Stimulated activated CD8-positive, alpha-beta memory T cell treated with anti-CD3 and anti-CD28 coated beads, Interleukin-7, amount 100 ng/mL, for 24 hours (primary cell): ENCODE measurements around the gene CELF2.

Experiments
- DNase-seq: peaks from one replicate; pipeline ENCODE4 v3.0.0-alpha.2; 2020; ENCODE audit warnings: low read depth

Gene CELF2

DNA sequence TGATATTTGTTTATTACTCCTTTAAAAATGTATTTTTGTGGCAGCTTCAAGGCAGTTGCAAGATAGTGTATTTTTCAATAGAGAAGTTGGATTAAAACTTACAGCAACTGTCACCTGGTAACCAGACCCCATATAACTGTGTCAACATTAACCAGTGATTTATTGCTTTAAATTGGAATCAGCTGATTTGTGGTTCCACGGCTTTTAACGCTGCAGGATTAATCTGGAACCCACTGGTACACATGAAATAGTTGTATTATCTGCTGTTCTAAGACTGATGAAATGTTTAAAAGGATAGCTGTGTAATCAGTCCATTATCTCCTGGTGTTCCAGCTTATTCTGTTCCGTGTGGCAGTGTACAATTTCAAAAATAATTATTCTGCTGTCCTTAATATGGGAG is 180.2 kb downstream of the CELF2 start:
- DNase-seq: no peak

DNA sequence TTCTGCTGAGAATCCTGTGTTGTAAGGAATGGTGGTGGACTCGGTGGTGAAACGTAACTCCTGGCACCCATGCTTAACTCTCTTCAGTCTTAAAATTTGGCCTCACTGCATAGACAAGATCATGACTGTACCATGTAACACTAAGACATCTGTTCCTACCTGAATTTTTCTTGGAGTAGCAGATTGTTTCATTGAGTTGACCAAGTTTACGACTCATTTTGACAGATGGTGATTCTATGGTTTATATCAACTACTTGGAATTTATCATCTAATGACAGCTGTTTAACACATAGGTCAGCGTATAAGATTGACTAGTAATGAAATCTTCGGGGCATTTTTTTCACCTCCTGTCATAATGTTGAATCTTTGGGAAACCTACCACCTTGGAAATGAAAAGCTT is 184.2 kb downstream of the CELF2 start:
- DNase-seq: no peak

DNA sequence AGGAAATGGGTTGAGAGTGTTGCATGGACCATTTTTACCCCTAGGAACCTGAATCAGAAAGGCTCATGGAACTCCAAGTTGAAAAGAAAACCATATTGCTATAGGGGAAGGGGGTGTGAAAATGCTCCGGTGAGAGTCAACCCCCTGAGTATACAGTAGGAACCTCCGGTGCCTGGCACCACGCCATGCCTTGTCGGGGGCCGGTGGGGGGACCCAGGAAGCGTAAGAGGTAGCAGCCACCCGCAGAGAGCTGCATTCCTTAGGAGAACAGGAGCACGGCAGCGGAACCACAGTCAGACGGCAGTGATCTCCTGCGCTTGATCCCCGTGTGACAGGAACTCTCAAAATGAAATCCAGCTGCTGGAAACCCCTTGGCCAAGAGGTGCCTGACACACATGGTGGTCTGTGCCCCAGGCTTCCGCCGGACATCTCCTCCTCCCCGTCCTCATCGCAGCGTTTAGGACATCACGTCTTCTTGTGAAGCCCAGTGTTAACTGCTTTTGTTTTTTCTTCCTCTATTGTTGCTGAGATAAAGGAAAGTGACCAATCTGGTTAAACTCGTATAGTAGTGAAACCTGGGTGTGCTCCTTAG is 186.8 kb downstream of the CELF2 start:
- DNase-seq: no peak

DNA sequence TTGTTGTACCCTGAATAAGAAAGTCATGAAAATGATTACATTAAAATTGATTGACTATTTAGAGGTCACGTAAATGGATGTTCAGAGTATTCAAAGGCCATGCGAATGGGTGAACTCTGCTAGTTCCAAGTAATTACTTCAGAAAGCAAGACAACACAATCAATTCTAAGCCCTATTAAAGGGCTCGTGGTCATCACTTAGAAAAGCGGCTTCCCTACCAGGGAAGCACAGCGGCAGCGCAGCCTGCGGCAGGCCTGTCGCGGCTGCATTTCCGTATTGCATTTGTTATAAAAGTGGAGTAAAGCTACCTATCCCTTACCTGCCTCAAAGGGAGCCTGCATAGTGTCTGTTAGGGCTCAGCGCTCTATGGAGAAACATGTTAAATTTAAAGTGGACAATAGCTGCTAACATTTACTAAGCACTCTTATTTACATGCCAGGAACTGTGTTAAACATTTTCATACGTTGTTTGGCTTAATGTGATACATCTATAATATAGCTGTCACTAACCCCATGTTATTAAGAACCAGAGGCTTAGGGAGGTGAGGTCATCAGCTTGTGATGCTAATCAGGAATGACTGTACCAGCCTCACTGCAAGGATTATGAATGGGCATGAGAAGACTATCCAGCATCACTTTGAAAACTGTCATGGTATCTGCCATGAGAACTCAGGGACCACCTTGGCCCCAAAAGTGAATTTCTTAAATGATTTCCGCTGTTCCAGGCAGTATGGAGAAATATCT is 187.5 kb downstream of the CELF2 start:
- DNase-seq: no peak

DNA sequence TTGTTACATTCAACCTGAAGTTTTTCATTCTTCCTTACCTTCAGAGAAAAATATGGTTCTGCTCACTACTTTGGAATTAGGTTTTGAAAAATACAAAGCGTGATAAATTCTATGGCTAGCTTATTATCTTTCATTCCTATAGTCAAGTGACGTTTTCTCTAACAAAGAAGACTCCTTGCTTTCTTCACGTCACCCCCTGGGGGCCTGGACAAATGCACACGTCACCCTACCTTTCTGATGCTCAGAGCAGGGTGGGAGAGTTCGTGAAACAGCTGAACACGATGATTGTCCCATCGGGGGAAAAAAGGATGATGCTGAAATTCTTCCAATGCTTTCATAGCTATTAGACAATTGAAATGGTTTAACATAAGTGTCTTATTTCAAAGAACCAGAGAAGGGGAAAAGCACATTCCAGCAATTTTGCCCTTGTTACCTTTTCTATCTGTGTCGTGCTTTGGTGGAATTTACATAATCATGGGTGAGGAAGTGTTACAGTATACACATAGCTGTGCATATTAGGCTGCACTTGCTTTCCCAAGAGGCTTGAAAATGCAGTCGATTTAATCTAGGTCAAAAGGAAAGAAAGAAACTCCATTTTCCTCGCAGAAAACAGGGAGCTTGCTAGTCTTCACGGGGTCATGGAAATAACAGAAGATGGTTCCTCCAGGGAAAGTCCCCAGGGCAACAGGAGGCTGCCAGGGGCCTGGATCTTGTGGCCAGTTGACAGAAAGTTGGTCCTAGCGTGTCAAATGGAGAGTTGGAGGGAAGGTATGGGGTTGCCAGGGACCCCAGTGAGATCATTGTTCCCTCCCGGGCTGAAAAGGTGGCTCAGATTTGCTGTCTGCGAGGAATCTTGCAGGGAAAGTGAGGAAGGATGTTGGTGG is 189.2 kb downstream of the CELF2 start:
- no peak for DNase-seq

DNA sequence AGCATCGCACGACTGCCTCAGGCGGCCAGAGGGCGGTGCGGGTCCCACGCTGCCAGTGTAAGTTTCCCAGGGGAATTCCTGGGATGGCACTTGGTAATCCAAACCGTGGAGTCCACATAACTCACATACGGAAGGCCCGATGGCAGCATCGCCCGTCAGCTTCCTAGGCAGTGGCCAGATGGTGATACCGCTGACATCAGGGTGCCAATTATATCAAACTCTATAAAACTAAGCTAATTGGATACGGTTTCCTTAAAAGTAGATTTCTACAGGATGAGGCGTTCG is 189.8 kb downstream of the CELF2 start:
- no peak for DNase-seq

DNA sequence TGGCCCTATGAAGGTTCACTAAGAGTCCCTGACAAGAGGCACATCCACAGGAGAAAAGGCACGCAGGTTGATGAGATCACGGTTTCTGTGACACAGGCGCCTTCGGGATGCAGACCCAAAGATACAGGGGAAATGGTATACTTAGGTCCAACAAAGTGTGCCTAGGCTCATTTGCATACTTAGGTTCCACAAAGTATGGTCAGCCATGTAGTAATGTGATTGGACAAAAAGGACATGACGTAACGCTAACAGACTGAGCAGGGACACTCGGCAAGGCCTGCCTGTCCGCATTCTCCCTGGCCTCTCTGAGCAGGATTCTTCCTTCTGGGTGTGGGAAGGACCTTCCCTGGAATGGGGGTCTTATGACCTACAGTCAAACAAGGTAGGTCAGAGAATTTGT is 190.6 kb downstream of the CELF2 start:
- no peak for DNase-seq

DNA sequence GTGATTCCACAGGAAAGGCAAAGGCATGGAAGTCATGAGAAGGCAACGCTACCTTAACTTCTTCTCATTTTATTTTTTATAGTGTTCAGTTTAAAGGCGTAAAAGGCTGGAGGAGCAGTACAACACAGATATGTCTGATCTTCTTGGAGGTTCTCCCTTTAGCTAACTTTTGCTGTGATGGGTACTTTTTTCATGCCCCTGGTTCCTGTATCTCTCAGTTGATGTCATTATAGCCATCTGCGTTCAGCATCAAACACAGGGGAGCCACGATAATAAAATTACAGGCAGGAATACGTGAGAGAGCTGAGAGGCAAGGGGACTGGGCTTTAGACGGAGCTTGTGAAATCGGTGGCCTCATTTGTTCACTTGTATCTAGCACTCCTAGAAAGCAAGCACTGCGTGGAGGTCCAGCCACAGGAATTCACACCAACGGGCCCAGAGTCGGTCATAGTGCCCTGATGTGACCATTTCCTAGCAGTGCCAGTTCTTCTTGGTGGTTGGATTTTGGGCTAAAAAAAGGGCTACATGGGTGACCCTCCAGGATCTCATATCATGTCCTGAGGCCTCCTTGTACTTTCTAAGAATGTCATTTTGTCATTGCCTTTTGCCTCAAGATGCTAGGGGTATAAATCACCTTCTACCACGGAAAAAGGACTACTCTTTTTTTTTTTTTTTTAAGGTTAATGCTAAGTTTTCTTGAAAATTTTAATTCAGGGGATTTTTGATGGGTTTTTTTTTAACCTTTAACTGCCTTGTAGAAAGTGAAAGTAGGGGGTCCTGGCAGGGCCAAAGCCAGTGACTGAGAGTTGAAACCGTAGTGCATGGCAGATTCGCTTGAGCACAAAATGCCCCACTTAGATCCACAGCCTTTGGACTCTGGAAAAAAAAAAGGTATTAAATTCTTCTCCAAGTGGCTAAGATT is 191.5 kb downstream of the CELF2 start:
- DNase-seq: no peak

DNA sequence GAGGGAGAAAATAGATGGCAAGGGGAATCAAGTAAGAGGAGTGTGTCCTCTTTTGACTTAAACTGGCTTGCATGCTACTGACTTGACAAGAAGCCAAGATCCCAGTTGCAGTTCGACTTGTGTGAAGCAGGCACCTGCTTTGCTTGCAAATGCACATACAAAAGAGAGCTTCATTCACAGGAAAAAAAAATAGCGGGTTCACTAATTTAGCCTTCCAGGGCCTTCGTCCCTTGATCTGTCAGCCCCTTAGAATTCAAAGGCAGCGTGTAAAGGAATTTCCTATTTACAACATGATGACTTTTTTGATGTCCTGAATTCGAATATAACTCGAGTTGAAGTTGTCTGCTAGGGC is 192.1 kb downstream of the CELF2 start:
- DNase-seq: no peak

DNA sequence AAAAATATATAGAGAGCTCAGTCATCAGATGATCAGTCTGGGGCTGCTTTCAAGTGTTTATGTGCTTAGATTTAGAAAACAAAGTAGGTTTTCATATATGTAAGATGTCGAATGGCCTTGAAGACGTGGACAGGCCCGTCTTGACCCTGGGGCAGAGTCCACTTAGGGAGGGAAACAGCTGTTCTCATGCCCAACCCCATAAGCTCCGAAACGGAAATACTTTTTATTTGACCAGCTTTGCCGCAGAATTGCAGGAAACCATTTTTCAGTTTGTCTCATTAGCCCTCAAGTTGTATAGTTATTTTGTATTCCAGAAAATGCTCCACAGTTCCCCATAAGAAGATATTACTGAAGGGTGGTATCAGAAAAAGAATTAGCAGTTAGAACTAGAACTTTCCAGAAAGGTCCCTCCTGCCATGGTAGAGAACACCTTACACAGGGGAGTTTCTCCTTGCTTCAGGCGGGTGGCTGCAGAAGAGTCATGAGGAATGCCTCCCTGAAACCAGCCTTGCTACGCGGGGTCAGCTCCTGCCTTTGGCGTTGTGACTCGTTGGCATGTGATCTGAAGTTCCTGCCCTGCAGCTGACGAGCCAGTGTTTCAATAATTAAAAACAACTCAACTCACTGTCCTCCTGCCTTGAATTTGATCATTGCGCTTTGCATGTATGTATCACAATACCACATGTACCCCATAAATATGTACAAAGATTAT is 192.7 kb downstream of the CELF2 start:
- DNase-seq: no peak

DNA sequence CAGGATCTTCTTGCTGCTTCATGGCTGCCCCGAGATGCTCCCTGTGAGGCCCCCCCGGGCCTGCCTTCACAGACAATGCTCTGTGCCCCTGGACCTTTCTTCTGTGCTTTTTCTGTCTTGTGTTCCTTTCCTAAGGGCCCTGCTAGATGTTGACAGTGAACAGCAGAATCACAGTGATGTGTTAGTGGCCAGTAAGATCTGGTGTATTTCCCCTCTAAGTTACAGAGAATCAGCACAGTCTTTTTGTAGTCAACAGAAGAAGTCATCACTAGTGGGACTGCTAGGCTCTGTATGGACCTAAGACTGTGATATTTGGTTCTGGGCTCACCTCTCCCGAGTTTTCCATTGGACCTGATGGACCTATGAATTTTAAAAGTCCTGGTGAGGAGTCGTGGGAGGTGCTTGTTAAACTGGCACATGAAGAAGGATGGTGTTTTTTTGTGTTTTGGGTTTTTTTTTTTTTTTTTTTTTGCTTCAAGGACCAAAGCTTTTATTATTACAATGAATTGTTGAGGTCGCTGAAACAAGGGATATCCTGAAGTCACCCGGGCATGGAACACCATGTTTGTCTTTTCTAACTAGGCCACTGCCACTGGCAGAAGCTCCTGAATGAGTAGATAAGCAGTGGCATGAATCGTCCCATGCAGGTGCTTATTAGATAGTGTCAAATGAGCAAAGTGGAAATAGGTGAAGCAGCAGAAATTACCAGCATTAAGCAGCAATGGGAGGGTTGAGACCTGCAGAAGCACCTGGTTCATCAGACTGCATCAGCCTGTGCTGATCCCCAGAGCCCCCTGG is 194.8 kb downstream of the CELF2 start:
- no peak for DNase-seq

DNA sequence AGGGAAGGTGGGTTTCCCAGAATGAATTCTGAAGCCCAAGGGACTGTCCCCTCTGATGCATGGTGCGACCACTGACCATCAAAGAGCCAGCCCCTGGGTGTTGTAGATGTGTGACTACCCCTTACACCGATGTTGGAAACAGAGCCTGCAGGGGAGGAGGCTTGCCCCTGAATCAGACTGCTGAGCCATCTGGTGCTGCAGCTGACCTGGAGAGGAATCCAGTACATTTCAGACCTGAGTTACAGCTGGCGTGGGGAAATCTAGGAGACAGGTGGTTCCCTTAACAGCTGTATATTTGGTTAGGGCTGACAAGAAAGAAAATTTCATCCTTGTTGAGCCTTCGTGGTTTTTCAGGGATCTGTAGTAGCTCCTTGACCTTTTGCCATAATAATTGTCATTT is 195.5 kb downstream of the CELF2 start:
- no peak for DNase-seq

DNA sequence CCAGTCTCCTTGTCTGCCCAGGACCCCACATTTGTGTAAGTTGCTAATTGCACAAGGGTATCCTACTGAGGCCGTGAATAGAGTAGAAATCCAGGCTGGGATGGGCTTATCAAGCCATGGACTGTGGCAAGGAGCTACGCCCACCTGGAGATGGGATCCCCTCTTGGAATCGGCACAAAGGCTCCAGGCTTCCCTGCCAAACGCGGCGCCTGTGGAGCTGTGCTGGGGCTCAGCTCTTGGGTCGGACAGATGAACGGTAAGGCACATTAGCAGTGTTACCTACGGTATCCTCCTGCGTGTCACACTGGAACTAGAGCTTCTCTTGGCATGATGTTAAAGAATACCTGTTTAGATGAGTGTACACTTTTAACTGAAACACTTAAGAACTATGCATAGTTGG is 196.7 kb downstream of the CELF2 start:
- DNase-seq: no peak

DNA sequence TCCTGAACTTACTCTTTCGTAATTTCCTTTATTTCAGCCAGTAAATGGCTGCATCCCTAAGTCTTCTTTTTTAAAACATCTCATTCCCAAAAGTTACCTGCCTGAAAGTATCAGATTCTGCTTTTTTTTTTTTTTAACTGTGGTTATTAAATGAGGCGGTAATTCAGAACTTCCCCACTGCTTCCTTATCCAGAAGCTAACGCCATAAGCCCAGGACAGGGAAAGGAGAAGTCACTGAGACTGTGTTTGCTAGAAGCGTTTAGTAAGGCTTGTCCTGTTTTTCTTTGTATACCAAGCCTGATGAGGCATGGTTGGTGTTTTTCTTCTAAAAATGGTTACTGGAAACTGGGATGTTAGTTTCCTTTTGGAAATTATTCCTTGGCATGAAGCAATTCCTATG is 197.8 kb downstream of the CELF2 start:
- no peak for DNase-seq

DNA sequence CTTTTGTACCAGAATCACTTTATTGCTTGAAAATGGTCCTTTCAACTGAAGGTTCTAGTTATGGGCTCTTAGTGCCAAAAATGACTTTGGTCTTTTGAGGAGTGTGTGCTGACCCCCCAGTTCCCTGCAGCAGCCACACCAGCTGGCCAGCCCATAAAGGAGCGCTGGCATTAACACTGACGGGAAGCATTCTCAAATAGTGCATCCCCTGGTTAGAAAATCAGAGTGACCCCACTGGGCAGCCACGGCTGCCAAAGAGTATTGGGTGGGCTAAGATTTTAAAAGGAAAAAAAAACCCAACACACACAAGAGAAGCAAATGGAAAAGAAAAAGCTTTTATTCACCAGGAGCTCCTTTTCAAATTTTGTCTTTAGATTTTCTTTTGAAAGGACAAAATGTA is 199.8 kb downstream of the CELF2 start:
- DNase-seq: no peak

DNA sequence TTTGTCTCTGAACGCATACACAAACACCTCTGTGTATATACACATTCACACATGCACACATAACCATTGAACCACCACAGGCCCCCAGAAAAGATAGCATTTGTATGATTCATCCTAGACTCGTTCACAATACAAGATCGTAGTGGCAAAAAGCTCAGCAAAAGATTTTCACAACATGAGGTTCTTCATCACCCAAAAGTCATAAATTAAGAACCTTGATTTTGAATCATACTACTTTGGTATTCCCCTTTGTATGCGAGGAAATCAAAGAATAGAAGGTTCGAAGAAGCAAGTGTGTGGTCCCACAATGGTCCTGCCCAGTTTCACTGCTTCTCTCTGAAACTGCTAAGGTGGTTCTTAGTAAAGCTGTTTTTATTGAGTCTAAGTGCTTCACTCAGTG is 200.7 kb downstream of the CELF2 start:
- DNase-seq: no peak

DNA sequence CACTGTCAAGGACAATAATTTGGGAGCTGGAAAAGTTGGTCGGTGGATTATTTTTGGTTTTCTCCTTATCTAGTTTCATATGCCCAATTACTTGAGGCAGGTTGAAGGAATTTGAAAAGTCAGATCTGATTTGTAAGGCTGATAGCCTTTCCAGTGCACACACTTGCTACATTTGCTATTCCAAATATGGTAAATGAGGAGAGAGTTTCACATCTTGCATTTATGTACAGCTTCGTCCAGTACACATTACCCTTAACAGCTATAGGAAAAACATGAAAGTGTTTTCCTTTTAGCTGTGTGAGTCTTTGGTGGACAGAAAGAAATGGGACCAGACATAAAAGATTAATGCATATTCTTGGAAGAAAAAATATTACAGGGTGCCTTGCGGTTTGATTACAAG is 201.8 kb downstream of the CELF2 start:
- no peak for DNase-seq

DNA sequence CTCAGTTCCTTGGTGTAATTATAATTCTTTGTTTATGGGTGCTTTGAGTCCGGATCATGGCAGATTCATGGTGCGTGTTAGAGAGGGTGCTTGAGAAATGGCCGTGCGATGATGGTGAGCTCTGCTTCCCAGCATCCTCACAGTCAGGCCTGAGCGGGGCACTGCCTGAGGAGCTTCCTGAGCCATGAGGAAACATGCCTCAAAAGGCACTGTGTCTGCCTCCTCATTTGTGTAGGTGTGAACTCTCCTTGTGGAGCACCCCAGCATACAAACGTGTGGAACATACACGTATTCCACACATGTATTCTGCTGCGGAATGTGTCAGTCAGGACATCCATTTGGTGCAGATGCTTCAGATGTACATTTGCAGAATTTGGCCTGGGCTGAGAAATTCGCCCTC is 205.4 kb downstream of the CELF2 start:
- DNase-seq: no peak

DNA sequence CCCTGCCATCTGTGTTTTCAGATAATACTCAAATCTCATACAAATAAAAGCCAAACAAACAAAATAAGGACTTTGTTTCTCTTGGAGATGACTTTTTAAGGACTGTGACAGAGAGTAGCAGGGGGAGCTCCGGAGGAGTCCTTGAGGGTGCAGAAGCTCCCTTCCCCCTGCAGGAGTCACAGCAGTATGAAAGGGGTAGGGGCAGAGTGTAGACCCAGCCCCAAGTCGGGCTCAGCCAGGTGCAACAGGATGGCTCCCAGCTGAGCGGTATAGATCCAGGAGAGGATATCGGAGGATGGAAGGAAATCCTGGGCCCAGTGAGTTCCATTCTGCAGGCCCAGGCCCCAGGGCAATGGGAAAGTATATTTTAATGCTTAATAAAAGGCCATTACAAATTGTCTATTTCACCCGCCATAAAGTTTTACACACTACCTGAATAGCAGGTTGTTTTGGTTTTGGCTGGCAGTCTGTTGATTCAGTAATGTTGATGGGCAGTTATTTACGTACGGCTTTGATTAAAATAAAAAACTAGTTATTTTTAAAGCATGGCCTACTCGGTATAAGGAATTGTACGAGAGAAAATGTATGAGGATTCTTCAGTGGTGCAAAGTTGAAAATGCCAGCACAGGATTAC is 206.0 kb downstream of the CELF2 start:
- DNase-seq: no peak

DNA sequence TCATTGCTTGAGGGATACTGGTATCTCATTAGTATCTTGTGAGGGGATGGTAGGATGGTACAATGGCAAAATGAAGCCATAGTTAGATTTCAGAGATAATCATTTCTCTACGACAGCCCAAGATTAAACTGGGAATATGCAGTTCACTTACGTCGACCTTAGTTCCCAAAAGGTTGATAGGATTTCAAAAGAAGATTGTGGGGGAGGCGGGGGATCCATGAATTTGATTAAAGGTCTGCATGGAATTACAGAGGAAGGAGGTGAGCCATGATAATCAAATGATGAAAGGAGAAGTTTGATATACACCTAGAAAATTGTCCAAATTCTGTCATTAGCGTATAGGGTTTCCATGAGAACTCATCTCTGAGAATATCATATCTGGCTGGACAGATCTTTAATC is 206.6 kb downstream of the CELF2 start:
- no peak for DNase-seq
